ENCODE measurements around the gene UPK3B.
"Not testable (repeated sequence)": the region's sequence is repeated elsewhere in the genome, so short reads cannot be mapped to it uniquely, and the experiment has no call there.

UPK3B gene

GRCh38 chr7:76492139-76492538 lies 18.2 kb upstream of the UPK3B start:
- not testable (repeated sequence) for DNase-seq; H3K4me1 ChIP-seq (ENCODE audit: control insufficient read depth, insufficient read depth, low read length, poor library complexity, severe bottlenecking); H3K27me3 ChIP-seq (replicated peaks; ENCODE audit: control insufficient read depth, insufficient read depth, low read length, poor library complexity, severe bottlenecking); H3K36me3 ChIP-seq (ENCODE audit: control insufficient read depth, insufficient read depth, low read length); H3K27ac ChIP-seq (ENCODE audit: insufficient read depth, low read length, poor library complexity, severe bottlenecking); H3K4me3 ChIP-seq (ENCODE audit: insufficient read depth, low read depth, low read length, poor library complexity, severe bottlenecking); H3K9me3 ChIP-seq (ENCODE audit: control insufficient read depth, low read length)

GRCh38 chr7:76495717-76496116 lies 14.6 kb upstream of the UPK3B start:
- H3K27ac ChIP-seq (ENCODE audit: insufficient read depth, low read length, poor library complexity, severe bottlenecking); H3K27me3 ChIP-seq (replicated peaks; ENCODE audit: control insufficient read depth, insufficient read depth, low read length, poor library complexity, severe bottlenecking); DNase-seq; H3K36me3 ChIP-seq (ENCODE audit: control insufficient read depth, insufficient read depth, low read length); H3K9me3 ChIP-seq (ENCODE audit: control insufficient read depth, low read length); H3K4me3 ChIP-seq (ENCODE audit: insufficient read depth, low read depth, low read length, poor library complexity, severe bottlenecking); H3K4me1 ChIP-seq (ENCODE audit: control insufficient read depth, insufficient read depth, low read length, poor library complexity, severe bottlenecking): not testable (repeated sequence)

- not testable (repeated sequence) for H3K9me3 ChIP-seq (ENCODE audit: control insufficient read depth, low read length); H3K4me3 ChIP-seq (ENCODE audit: insufficient read depth, low read depth, low read length, poor library complexity, severe bottlenecking); H3K4me1 ChIP-seq (ENCODE audit: control insufficient read depth, insufficient read depth, low read length, poor library complexity, severe bottlenecking); DNase-seq; H3K27me3 ChIP-seq (replicated peaks; ENCODE audit: control insufficient read depth, insufficient read depth, low read length, poor library complexity, severe bottlenecking); H3K36me3 ChIP-seq (ENCODE audit: control insufficient read depth, insufficient read depth, low read length); H3K27ac ChIP-seq (ENCODE audit: insufficient read depth, low read length, poor library complexity, severe bottlenecking)
Observed at GRCh38 chr7:76497918-76498582, 12.3 kb upstream of the UPK3B start.

DNA sequence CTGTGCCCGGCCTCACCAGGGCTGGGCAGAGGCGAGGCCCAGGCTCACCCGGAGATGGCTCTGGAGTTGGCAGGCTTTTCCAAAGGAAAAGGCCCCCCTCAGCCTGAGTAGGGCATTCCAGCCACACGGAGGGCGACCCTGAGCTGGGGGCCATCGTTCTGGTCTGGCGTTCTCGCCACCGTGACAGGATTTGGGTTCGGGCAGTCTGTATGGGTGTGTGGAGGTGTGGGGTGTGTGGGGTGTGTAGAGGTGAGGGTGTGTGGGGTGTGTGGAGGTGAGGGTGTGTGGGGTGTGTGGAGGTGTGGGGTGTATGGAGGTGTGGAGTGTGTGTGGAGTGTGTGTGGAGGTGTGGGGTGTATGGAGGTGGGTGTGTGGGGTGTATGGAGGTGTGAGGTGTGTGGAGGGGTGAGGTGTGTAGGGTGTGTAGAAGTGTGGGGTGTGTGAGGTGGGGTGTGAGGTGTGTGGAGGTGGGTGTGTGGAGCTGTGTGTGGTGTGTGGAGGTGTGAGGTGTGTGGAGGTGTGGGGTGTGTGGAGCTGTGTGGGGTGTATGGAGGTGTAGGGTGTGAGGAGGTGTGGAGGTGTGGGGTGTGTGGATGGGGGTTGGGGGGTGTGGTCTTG lies 11.7 kb upstream of the UPK3B start:
- not testable (repeated sequence) for H3K9me3 ChIP-seq (ENCODE audit: control insufficient read depth, low read length); DNase-seq; H3K36me3 ChIP-seq (ENCODE audit: control insufficient read depth, insufficient read depth, low read length); H3K4me1 ChIP-seq (ENCODE audit: control insufficient read depth, insufficient read depth, low read length, poor library complexity, severe bottlenecking); H3K27ac ChIP-seq (ENCODE audit: insufficient read depth, low read length, poor library complexity, severe bottlenecking); H3K27me3 ChIP-seq (replicated peaks; ENCODE audit: control insufficient read depth, insufficient read depth, low read length, poor library complexity, severe bottlenecking); H3K4me3 ChIP-seq (ENCODE audit: insufficient read depth, low read depth, low read length, poor library complexity, severe bottlenecking)

DNA sequence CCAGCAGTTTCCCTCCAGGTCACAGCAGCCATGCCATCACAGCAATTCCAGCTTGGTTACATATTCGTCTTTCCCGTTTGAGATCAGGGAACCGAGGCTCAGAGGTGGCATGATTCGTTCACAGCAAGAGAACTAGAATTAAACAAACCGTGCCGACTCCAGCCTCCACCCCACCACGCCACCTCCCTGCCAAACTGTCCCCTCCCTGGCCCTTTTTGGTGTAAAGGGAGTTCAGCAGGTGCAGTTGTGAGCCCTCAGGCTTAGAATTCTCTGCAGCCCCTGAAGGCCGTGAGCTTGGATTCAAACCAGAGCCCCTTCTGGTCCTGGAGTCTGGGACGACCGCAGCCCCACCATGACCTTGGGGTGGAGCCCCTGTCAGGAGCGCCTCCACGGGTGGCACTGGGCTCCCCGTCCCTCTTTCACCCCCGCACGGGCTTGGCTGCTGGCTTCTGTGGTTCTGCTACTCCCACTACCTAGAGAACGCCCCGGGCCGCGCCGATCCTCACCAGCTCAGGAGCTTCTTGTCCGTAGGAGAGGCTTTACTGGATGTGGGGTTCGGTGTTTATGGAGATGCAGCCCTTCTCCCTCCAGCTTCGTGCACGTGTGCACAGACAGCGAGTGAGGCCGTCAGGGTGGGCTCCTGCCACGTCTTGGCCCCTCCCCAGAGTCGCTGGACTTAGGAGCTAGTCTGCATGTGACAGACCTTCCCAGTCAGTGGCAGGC lies 11.0 kb upstream of the UPK3B start:
- DNase-seq; H3K4me3 ChIP-seq (ENCODE audit: insufficient read depth, low read depth, low read length, poor library complexity, severe bottlenecking): not testable (repeated sequence)

DNA sequence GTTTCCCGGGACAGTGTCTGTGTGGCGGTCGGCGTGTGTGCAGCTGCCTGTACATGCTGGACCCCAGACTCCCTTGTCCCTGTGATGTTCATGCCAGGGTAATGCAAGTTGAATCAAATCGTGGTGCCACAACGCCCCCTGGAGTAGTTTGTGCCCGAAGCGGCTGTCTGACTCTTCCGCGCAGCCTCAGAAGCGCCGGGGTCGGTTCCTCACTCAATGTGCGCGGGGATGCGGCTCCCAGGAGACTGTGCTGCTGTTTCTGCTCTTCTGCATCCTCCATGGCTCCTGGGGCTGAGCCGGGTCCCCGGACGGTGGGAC lies 10.5 kb upstream of the UPK3B start:
- H3K27ac ChIP-seq (ENCODE audit: insufficient read depth, low read length, poor library complexity, severe bottlenecking); H3K4me1 ChIP-seq (ENCODE audit: control insufficient read depth, insufficient read depth, low read length, poor library complexity, severe bottlenecking): not testable (repeated sequence)

More for the DNA sequence above, 11.0 kb upstream of the UPK3B start:
- H3K4me1 ChIP-seq (ENCODE audit: control insufficient read depth, insufficient read depth, low read length, poor library complexity, severe bottlenecking); H3K27me3 ChIP-seq (replicated peaks; ENCODE audit: control insufficient read depth, insufficient read depth, low read length, poor library complexity, severe bottlenecking); H3K27ac ChIP-seq (ENCODE audit: insufficient read depth, low read length, poor library complexity, severe bottlenecking); H3K36me3 ChIP-seq (ENCODE audit: control insufficient read depth, insufficient read depth, low read length); H3K9me3 ChIP-seq (ENCODE audit: control insufficient read depth, low read length): not testable (repeated sequence)

DNA sequence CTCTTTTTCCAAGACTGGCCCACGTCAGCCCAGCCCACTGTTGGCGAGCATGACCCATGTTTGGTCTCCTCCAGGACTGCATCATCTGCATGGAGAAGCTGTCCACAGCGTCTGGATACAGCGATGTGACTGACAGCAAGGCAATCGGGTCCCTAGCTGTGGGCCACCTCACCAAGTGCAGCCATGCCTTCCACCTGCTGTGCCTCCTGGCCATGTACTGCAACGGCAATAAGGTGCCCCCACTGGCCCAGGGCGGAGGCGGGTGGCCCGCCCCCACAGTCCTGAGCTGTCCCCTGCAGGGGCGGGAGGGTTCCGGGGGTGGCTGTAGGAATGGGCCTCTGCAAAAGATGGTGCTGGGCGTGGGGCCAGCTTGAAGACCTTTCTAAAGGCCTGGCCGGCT lies 8.1 kb upstream of the UPK3B start:
- not testable (repeated sequence) for H3K9me3 ChIP-seq (ENCODE audit: control insufficient read depth, low read length); H3K36me3 ChIP-seq (ENCODE audit: control insufficient read depth, insufficient read depth, low read length); H3K27ac ChIP-seq (ENCODE audit: insufficient read depth, low read length, poor library complexity, severe bottlenecking); H3K4me3 ChIP-seq (ENCODE audit: insufficient read depth, low read depth, low read length, poor library complexity, severe bottlenecking); DNase-seq; H3K27me3 ChIP-seq (replicated peaks; ENCODE audit: control insufficient read depth, insufficient read depth, low read length, poor library complexity, severe bottlenecking); H3K4me1 ChIP-seq (ENCODE audit: control insufficient read depth, insufficient read depth, low read length, poor library complexity, severe bottlenecking)

More for the DNA sequence above, 10.5 kb upstream of the UPK3B start:
- not testable (repeated sequence) for DNase-seq; H3K4me3 ChIP-seq (ENCODE audit: insufficient read depth, low read depth, low read length, poor library complexity, severe bottlenecking); H3K36me3 ChIP-seq (ENCODE audit: control insufficient read depth, insufficient read depth, low read length); H3K27me3 ChIP-seq (replicated peaks; ENCODE audit: control insufficient read depth, insufficient read depth, low read length, poor library complexity, severe bottlenecking); H3K9me3 ChIP-seq (ENCODE audit: control insufficient read depth, low read length)

- H3K36me3 ChIP-seq (ENCODE audit: control insufficient read depth, insufficient read depth, low read length); H3K27ac ChIP-seq (ENCODE audit: insufficient read depth, low read length, poor library complexity, severe bottlenecking): not testable (repeated sequence)
Observed at GRCh38 chr7:76502836-76503235, 7.5 kb upstream of the UPK3B start.

GRCh38 chr7:76503244-76503643 lies 7.1 kb upstream of the UPK3B start:
- not testable (repeated sequence) for H3K36me3 ChIP-seq (ENCODE audit: control insufficient read depth, insufficient read depth, low read length); H3K4me1 ChIP-seq (ENCODE audit: control insufficient read depth, insufficient read depth, low read length, poor library complexity, severe bottlenecking)

More at GRCh38 chr7:76502836-76503235, 7.5 kb upstream of the UPK3B start:
- H3K27me3 ChIP-seq (replicated peaks; ENCODE audit: control insufficient read depth, insufficient read depth, low read length, poor library complexity, severe bottlenecking); H3K4me3 ChIP-seq (ENCODE audit: insufficient read depth, low read depth, low read length, poor library complexity, severe bottlenecking); H3K9me3 ChIP-seq (ENCODE audit: control insufficient read depth, low read length); H3K4me1 ChIP-seq (ENCODE audit: control insufficient read depth, insufficient read depth, low read length, poor library complexity, severe bottlenecking); DNase-seq: not testable (repeated sequence)

GRCh38 chr7:76504351-76505167 lies 5.8 kb upstream of the UPK3B start:
- DNase-seq; H3K27me3 ChIP-seq (replicated peaks; ENCODE audit: control insufficient read depth, insufficient read depth, low read length, poor library complexity, severe bottlenecking); H3K9me3 ChIP-seq (ENCODE audit: control insufficient read depth, low read length); H3K36me3 ChIP-seq (ENCODE audit: control insufficient read depth, insufficient read depth, low read length); H3K4me3 ChIP-seq (ENCODE audit: insufficient read depth, low read depth, low read length, poor library complexity, severe bottlenecking); H3K4me1 ChIP-seq (ENCODE audit: control insufficient read depth, insufficient read depth, low read length, poor library complexity, severe bottlenecking); H3K27ac ChIP-seq (ENCODE audit: insufficient read depth, low read length, poor library complexity, severe bottlenecking): not testable (repeated sequence)

More at GRCh38 chr7:76503244-76503643, 7.1 kb upstream of the UPK3B start:
- H3K4me3 ChIP-seq (ENCODE audit: insufficient read depth, low read depth, low read length, poor library complexity, severe bottlenecking); DNase-seq; H3K27me3 ChIP-seq (replicated peaks; ENCODE audit: control insufficient read depth, insufficient read depth, low read length, poor library complexity, severe bottlenecking); H3K27ac ChIP-seq (ENCODE audit: insufficient read depth, low read length, poor library complexity, severe bottlenecking); H3K9me3 ChIP-seq (ENCODE audit: control insufficient read depth, low read length): not testable (repeated sequence)

Data from effector memory CD4-positive, alpha-beta T cell (primary cell).